ENCODE measurements around the gene SMURF1.
"Not testable (repeated sequence)": the region's sequence is repeated elsewhere in the genome, so short reads cannot be mapped to it uniquely, and the experiment has no call there.

DNA sequence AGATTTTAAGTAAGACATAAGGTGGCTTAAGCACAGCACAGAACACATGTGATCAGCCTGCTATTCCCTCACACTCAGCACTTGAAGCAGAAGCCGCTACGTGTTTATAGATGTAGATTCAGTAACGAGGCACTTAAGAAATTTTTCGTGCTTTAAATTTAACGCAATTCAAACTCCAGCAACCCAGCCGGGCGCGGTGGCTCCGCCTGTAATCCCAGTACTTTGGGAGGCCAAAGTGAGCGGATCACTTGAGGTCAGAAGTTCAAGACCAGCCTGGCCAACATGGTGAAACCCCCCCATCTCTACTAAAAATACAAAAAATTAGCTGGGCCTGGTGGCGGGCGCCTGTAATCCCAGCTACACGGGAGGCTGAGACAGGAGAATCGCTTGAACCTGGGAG lies 97.6 kb downstream of the SMURF1 start:
- TF ChIP-seq, protein P1, sequence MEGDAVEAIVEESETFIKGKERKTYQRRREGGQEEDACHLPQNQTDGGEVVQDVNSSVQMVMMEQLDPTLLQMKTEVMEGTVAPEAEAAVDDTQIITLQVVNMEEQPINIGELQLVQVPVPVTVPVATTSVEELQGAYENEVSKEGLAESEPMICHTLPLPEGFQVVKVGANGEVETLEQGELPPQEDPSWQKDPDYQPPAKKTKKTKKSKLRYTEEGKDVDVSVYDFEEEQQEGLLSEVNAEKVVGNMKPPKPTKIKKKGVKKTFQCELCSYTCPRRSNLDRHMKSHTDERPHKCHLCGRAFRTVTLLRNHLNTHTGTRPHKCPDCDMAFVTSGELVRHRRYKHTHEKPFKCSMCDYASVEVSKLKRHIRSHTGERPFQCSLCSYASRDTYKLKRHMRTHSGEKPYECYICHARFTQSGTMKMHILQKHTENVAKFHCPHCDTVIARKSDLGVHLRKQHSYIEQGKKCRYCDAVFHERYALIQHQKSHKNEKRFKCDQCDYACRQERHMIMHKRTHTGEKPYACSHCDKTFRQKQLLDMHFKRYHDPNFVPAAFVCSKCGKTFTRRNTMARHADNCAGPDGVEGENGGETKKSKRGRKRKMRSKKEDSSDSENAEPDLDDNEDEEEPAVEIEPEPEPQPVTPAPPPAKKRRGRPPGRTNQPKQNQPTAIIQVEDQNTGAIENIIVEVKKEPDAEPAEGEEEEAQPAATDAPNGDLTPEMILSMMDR (IDR thresholded peaks at IDR 0.05) = not testable (repeated sequence)
- not testable (repeated sequence) for TF ChIP-seq EP300 (IDR thresholded peaks at IDR 0.05; ENCODE audit: low read depth)
